ENCODE data around the gene RAB42. TPM values are rescaled to one million over a fixed set of nuclear protein-coding genes. Genes with fewer than 3 reads are reported as not detected.

RAB42 gene
- total and polyA plus RNA-seq, 3 experiments from 2014 or later = 0.35 to 0.47 TPM; not detected in 1

DNA sequence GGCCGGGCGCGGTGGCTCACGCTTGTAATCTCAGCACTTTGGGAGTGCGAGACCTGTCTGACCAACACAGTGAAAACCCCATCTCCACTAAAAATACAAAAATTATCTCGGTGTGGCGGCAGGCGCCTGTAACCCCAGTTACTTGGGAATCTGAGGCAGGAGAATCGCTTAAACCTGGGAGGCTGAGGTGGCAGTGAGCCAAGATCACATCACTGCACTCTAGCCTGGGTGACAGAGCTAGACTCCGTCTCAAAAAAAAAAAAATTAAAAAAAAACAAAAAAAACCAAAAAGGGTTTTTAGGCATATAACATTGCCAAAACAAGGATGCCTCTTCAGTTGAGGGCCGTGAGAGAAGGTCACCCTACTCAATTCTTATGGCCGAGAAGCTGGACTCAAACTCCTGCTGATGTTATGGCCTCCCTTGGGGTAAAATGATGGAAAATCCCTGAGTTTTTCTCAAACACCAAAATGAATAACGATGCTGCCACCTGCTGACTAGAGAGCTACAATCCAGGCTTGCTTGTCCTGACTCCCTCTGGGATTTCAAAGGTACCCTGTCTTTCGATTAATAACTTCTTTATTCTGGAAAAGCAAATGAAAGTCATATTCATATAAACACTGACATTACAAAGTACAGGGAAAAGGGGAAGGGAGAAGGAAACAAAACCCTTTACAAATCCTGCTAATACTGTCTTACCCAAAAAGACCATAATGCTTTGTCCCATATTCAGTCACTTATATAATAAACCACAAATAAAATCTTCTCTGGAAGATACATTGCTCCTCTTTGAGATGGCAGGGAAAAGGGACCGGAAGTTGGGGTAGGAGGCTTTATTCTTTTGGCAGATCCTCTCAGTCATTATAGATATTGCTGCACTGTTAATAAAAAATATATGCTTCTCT lies 10.7 kb downstream of the RAB42 start:
- Mint-ChIP-seq H3K4me1 (no peaks in the 10 kb centered on the region), H3K27me3 (no peaks in the 10 kb centered on the region), H3K36me3 (peaks cover 4 to 64% (median 11%) of the 10 kb centered on the region in 3 donors), H3K27ac (peak overlapping the region in 2 of 8 donors; percentile 12 to 57), H3K9me3 (no peaks in the 10 kb centered on the region), H3K4me3 (no peak overlapping the region)
- Histone ChIP-seq H3K4me1 (ENCODE audit: insufficient read depth, low read length) (no peaks in the 10 kb centered on the region), H3K4me3 (ENCODE audit: low read length) (no peak overlapping the region), H3K36me3 (ENCODE audit: insufficient read depth, low read length) (peaks cover 24% of the 10 kb centered on the region), H3K27me3 (ENCODE audit: insufficient read depth, low read length, poor library complexity, severe bottlenecking) (no peaks in the 10 kb centered on the region), H3K9me3 (ENCODE audit: low read length) (no peaks in the 10 kb centered on the region), H3K27ac (ENCODE audit: low read depth, low read length) (no peak overlapping the region)
- peak in 2 of 5 donors; percentile 12 to 17 for DNase-seq
- CTCF ChIA-PET = interaction anchor here (0.8 to 1.6 kb wide), 4 partner anchors 22 to 243 kb away, joined by 3 to 4 read pairs (median 3); no protein-coding TSS in a partner anchor
- POLR2A ChIA-PET = interaction anchor here (0.7 to 1.4 kb wide), 2 partner anchors 19 to 21 kb away, joined by 3 to 4 read pairs; no protein-coding TSS in a partner anchor

GRCh38 chr1:28604411-28604810 lies 12.3 kb downstream of the RAB42 start:
- H3K4me1 ChIP-seq (ENCODE audit: insufficient read depth, low read length) = no peaks in the 10 kb centered on the region
- no peaks in the 10 kb centered on the region for H3K27me3 ChIP-seq (ENCODE audit: insufficient read depth, low read length, poor library complexity, severe bottlenecking)
- H3K9me3 ChIP-seq (ENCODE audit: low read length) = no peaks in the 10 kb centered on the region
- Mint-ChIP-seq H3K27ac (peak overlapping the region in 1 of 8 donors; percentile 26), H3K4me1 (no peaks in the 10 kb centered on the region), H3K36me3 (peaks cover 4 to 69% (median 11%) of the 10 kb centered on the region in 3 donors), H3K9me3 (no peaks in the 10 kb centered on the region), H3K4me3 (no peak overlapping the region), H3K27me3 (no peaks in the 10 kb centered on the region)
- H3K4me3 ChIP-seq (ENCODE audit: low read length) = no peak overlapping the region
- POLR2A ChIA-PET = interaction anchor here (0.6 kb wide), 1 partner anchor 90 kb away, joined by 3 read pairs; no protein-coding TSS in a partner anchor
- H3K36me3 ChIP-seq (ENCODE audit: insufficient read depth, low read length) = peaks cover 24% of the 10 kb centered on the region
- DNase-seq = no peak
- no peak overlapping the region for H3K27ac ChIP-seq (ENCODE audit: low read depth, low read length)
- CTCF ChIA-PET = interaction anchor here (1.3 to 1.6 kb wide), 2 partner anchors 23 to 356 kb away, joined by 3 to 4 read pairs; no protein-coding TSS in a partner anchor

- H3K9me3 ChIP-seq (ENCODE audit: low read length) = no peaks in the 10 kb centered on the region
- DNase-seq = no peak
- Mint-ChIP-seq H3K9me3 (no peaks in the 10 kb centered on the region), H3K27me3 (no peaks in the 10 kb centered on the region), H3K4me3 (no peak overlapping the region), H3K36me3 (peaks cover 4 to 71% (median 12%) of the 10 kb centered on the region in 3 donors), H3K4me1 (no peaks in the 10 kb centered on the region), H3K27ac (peak overlapping the region in 2 of 8 donors; percentile 26)
- peaks cover 24% of the 10 kb centered on the region for H3K36me3 ChIP-seq (ENCODE audit: insufficient read depth, low read length)
- H3K27me3 ChIP-seq (ENCODE audit: insufficient read depth, low read length, poor library complexity, severe bottlenecking) = no peaks in the 10 kb centered on the region
- POLR2A ChIA-PET = interaction anchor here (0.6 kb wide), 1 partner anchor 90 kb away, joined by 3 read pairs; no protein-coding TSS in a partner anchor
- CTCF ChIA-PET = interaction anchor here (1.7 to 1.9 kb wide), 2 partner anchors 10 to 272 kb away, joined by 3 to 5 read pairs; no protein-coding TSS in a partner anchor
- no peak overlapping the region for H3K27ac ChIP-seq (ENCODE audit: low read depth, low read length)
- H3K4me1 ChIP-seq (ENCODE audit: insufficient read depth, low read length) = no peaks in the 10 kb centered on the region
- H3K4me3 ChIP-seq (ENCODE audit: low read length) = no peak overlapping the region
Observed at GRCh38 chr1:28604962-28605361, 12.9 kb downstream of the RAB42 start.

- Histone ChIP-seq H3K4me3 (ENCODE audit: low read length) (no peak overlapping the region), H3K9me3 (ENCODE audit: low read length) (no peaks in the 10 kb centered on the region), H3K4me1 (ENCODE audit: insufficient read depth, low read length) (no peaks in the 10 kb centered on the region), H3K36me3 (ENCODE audit: insufficient read depth, low read length) (peaks cover 30% of the 10 kb centered on the region), H3K27ac (ENCODE audit: low read depth, low read length) (no peak overlapping the region), H3K27me3 (ENCODE audit: insufficient read depth, low read length, poor library complexity, severe bottlenecking) (no peaks in the 10 kb centered on the region)
- POLR2A ChIA-PET = no interaction called here
- no peak for DNase-seq
- no peak overlapping the region for H3K4me3 Mint-ChIP-seq
- no peaks in the 10 kb centered on the region for H3K4me1 Mint-ChIP-seq
- no peaks in the 10 kb centered on the region for H3K9me3 Mint-ChIP-seq
- CTCF ChIA-PET = interaction anchor here (1.4 to 1.9 kb wide), 3 partner anchors 8 to 270 kb away, joined by 3 to 5 read pairs (median 3); no protein-coding TSS in a partner anchor
- H3K27me3 Mint-ChIP-seq = peaks cover 0 to 3% of the 10 kb centered on the region in 2 donors
- peaks cover 8 to 71% (median 11%) of the 10 kb centered on the region in 3 donors for H3K36me3 Mint-ChIP-seq
- no peak overlapping the region for H3K27ac Mint-ChIP-seq
Observed at GRCh38 chr1:28606771-28607170, 14.7 kb downstream of the RAB42 start.

DNA sequence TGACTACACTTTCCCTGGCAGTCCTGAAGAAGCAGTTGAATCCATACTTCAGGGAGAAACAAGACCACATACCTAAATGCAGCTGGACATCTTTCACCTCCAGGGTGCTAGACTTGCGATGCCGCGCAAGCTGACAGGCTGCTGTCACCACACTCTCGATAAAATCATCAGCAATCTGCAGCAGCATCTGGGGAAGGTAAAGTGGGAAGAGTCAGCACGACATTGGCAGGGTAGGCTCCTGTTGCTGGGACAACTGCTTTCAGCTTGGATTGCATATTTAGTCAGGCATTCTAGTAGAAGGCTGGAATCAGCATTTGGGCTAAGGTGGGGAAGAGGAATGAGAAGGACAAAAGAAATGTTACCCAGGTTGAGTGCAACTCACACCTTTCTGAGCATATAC lies 21.1 kb downstream of the RAB42 start:
- H3K36me3 Mint-ChIP-seq = peaks cover 10 to 62% (median 15%) of the 10 kb centered on the region in 3 donors
- Histone ChIP-seq H3K36me3 (ENCODE audit: insufficient read depth, low read length) (peaks cover 20% of the 10 kb centered on the region), H3K27me3 (ENCODE audit: insufficient read depth, low read length, poor library complexity, severe bottlenecking) (no peaks in the 10 kb centered on the region), H3K27ac (ENCODE audit: low read depth, low read length) (no peak overlapping the region), H3K4me1 (ENCODE audit: insufficient read depth, low read length) (no peaks in the 10 kb centered on the region), H3K9me3 (ENCODE audit: low read length) (no peaks in the 10 kb centered on the region), H3K4me3 (ENCODE audit: low read length) (no peak overlapping the region)
- POLR2A ChIA-PET = no interaction called here
- CTCF ChIA-PET = no interaction called here
- no peak overlapping the region for H3K27ac Mint-ChIP-seq
- peaks cover 0 to 3% of the 10 kb centered on the region in 2 donors for H3K27me3 Mint-ChIP-seq
- H3K9me3 Mint-ChIP-seq = no peaks in the 10 kb centered on the region
- no peak overlapping the region for H3K4me3 Mint-ChIP-seq
- no peak for DNase-seq
- no peaks in the 10 kb centered on the region for H3K4me1 Mint-ChIP-seq

DNA sequence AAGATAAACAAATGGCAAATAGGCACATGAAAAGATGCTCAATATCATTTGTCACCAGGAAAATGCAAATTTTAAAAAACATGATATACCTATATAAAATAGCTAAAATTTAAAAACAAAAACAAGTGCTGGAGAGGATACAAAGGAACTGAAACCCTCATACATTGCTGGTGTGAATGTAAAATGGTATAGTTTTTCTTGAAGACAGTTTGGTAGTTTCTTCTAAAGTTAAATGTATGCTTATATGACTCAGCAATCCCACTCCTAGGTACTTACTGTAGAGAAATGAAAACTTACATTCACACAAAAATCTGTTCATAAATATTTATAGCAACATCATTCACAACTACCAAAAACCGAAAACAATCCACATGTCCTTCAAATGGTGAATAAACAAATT lies 39.6 kb downstream of the RAB42 start:
- DNase-seq = no peak
- no peaks in the 10 kb centered on the region for H3K9me3 ChIP-seq (ENCODE audit: low read length)
- H3K9me3 Mint-ChIP-seq = no peaks in the 10 kb centered on the region
- H3K4me1 Mint-ChIP-seq = peaks cover 8 to 20% (median 12%) of the 10 kb centered on the region in 3 donors
- H3K27me3 ChIP-seq (ENCODE audit: insufficient read depth, low read length, poor library complexity, severe bottlenecking) = no peaks in the 10 kb centered on the region
- H3K4me1 ChIP-seq (ENCODE audit: insufficient read depth, low read length) = no peaks in the 10 kb centered on the region
- no peaks in the 10 kb centered on the region for H3K36me3 ChIP-seq (ENCODE audit: insufficient read depth, low read length)
- H3K4me3 ChIP-seq (ENCODE audit: low read length) = no peak overlapping the region
- ChIA-PET CTCF (no interaction called here), POLR2A (no interaction called here)
- H3K27ac Mint-ChIP-seq = peak overlapping the region in 2 of 8 donors; percentile 21 to 54
- H3K36me3 Mint-ChIP-seq = peaks cover 0 to 4% (median 0%) of the 10 kb centered on the region in 3 donors
- no peak overlapping the region for H3K4me3 Mint-ChIP-seq
- no peak overlapping the region for H3K27ac ChIP-seq (ENCODE audit: low read depth, low read length)
- no peaks in the 10 kb centered on the region for H3K27me3 Mint-ChIP-seq

GRCh38 chr1:28632560-28632959 lies 40.5 kb downstream of the RAB42 start:
- H3K27ac Mint-ChIP-seq = peak overlapping the region in 1 of 8 donors; percentile 21
- H3K4me3 Mint-ChIP-seq = no peak overlapping the region
- DNase-seq = no peak
- Histone ChIP-seq H3K27me3 (ENCODE audit: insufficient read depth, low read length, poor library complexity, severe bottlenecking) (no peaks in the 10 kb centered on the region), H3K9me3 (ENCODE audit: low read length) (no peaks in the 10 kb centered on the region), H3K36me3 (ENCODE audit: insufficient read depth, low read length) (no peaks in the 10 kb centered on the region), H3K4me3 (ENCODE audit: low read length) (no peak overlapping the region), H3K27ac (ENCODE audit: low read depth, low read length) (no peak overlapping the region), H3K4me1 (ENCODE audit: insufficient read depth, low read length) (no peaks in the 10 kb centered on the region)
- peaks cover 11 to 26% (median 16%) of the 10 kb centered on the region in 3 donors for H3K4me1 Mint-ChIP-seq
- POLR2A ChIA-PET = no interaction called here
- peaks cover 0 to 7% (median 0%) of the 10 kb centered on the region in 3 donors for H3K36me3 Mint-ChIP-seq
- no peaks in the 10 kb centered on the region for H3K9me3 Mint-ChIP-seq
- no peaks in the 10 kb centered on the region for H3K27me3 Mint-ChIP-seq
- CTCF ChIA-PET = no interaction called here

DNA sequence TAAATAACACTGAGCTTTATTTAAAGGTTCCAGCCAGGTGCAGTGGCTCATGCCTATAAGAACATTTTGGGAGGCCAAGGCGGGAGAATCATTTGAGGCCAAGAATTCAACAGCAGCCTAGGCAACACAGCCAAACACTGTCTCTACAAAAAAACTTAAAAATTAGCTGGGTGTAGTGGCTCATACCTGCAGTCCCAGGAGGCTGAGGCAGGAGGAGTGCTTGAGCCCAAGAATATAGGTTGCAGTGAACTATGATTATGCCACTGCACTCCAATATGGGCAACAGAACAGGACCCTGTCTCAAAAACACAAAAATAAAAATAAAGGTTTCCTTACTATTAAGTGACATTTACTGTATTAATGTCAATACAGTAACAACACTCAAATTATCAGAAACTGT lies 48.7 kb downstream of the RAB42 start:
- Mint-ChIP-seq H3K4me1 (peaks cover 46 to 70% (median 58%) of the 10 kb centered on the region in 3 donors), H3K36me3 (peaks cover 0 to 19% (median 0%) of the 10 kb centered on the region in 3 donors), H3K9me3 (no peaks in the 10 kb centered on the region), H3K4me3 (peak overlapping the region; percentile 11 to 99 (median 95)), H3K27ac (peak overlapping the region in 2 of 8 donors; percentile 47 to 91), H3K27me3 (peaks cover 0 to 4% of the 10 kb centered on the region in 2 donors)
- Histone ChIP-seq H3K4me1 (ENCODE audit: insufficient read depth, low read length) (peaks cover 30% of the 10 kb centered on the region), H3K4me3 (ENCODE audit: low read length) (no peak overlapping the region), H3K9me3 (ENCODE audit: low read length) (no peaks in the 10 kb centered on the region), H3K27me3 (ENCODE audit: insufficient read depth, low read length, poor library complexity, severe bottlenecking) (no peaks in the 10 kb centered on the region), H3K27ac (ENCODE audit: low read depth, low read length) (no peak overlapping the region), H3K36me3 (ENCODE audit: insufficient read depth, low read length) (no peaks in the 10 kb centered on the region)
- peak in 3 of 5 donors; percentile 6 to 34 (median 9) for DNase-seq
- ChIA-PET CTCF (interaction anchor here (0.6 to 1.6 kb wide), 6 partner anchors 14 to 236 kb away, joined by 3 to 9 read pairs (median 4); partner anchors contain the start of gene YTHDF2), POLR2A (interaction anchor here (0.6 to 1.3 kb wide), 4 partner anchors 27 to 236 kb away, joined by 3 to 7 read pairs (median 6); partner anchors contain the start of genes GMEB1 and YTHDF2)
